Inferior parietal cortex (tissue), 1 donor: ENCODE measurements around the gene GPX4.
A peak's percentile ranks its signal among the peaks of the same experiment; 100 is the strongest.

Experiments used
- DNase-seq: peaks from one replicate; pipeline ENCODE4 v3.0.0-alpha.2; 2016; ENCODE audit errors: extremely low spot score

Gene GPX4

DNA sequence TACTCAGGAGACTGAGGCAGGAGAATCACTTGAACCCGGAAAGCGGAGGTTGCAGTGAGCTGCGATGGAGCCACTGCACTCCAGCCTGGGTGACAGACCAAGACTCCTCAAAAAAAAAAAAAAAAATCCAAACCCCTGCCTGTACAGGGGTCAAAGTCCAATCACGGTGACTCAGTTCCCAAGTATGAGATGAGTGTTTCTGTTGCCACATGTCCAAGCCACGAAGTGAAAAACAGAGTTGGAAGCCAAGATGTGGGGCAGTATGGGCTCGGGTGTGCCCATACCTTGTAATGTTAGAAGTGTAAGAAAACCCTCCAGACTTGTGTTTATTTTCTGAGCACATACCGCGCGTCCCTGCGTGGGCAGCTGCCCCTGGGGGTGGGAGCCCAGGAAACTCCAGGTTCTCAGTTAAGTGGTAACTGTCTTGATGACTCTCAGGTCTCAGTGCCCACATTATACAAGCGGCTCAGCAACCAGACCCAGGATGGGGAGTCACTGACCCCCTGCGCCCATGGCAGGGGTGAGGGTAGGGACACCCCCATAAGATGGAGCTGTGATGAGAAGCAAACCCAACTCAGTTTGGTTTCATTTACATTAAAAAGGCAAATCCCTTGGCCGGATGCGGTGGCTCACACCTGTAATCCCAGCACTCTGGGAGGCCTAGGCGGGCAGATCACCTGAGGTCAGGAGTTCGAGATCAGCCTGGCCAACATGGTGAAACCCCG, 1.2 kb upstream of the GPX4 start:
- DNase-seq = no peak

DNA sequence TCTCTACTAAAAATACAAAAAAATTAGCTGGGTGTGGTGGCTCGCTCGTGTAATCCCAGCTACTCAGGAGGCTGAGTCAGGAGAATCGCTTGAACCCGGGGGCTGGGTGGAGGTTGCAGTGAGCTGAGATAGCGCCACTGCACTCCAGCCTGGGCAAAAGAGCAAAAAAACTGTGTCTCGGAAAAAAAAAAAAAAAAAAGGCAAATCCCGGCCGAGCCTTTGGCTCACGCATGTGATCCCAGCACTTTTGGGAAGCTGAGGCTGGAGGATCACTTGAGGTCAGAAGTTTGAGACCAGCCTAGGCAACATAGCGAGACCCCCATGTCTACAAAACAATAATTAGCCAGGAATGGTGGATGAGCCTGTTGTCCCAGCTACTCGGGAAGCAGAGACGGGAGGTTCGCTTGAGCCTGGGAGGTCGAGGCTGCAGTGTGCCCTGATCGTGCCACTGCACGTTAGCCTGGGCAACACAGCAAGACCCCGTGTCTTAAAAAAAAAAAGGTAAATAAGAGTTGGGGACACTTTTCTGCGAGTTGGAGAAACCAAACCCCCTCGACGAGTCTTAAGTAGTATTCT, 574 bp upstream of the GPX4 start:
- DNase-seq = no peak

DNA sequence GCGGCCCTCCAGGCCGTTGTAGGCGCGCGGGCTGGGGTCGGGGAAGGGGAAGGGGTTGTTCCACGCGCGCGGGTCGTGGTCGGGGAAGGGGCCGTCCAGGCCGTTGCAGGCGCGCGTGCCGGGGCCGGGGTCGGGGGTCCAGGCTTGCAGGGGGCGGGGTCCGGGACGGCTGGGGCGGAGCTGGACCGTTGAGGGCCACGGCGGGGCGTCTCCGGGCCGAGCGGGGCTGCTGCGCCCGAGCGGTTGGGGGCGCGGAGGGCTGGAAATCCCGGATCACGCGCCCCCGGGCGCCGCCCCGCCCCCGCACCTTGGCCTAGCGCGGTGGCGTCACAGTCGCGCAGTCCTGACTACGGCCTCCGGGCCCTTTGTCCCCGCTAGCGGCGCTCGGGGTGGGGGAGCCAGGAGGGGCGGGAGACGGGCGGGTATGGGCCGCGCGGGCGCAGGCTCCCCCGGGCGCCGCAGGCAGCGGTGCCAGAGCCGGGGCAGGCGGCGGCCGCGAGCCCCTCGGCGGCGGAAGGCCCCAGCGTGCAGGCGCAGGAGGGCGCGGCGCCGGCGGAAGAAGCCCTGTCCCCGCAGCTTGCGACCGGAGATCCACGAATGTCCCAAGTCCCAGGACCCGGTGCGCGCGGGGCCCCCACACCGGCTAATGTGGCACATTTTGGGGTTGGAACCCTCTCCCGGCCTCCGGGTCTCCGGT, 665 bp downstream of the GPX4 start:
- peak; percentile 44 for DNase-seq

DNA sequence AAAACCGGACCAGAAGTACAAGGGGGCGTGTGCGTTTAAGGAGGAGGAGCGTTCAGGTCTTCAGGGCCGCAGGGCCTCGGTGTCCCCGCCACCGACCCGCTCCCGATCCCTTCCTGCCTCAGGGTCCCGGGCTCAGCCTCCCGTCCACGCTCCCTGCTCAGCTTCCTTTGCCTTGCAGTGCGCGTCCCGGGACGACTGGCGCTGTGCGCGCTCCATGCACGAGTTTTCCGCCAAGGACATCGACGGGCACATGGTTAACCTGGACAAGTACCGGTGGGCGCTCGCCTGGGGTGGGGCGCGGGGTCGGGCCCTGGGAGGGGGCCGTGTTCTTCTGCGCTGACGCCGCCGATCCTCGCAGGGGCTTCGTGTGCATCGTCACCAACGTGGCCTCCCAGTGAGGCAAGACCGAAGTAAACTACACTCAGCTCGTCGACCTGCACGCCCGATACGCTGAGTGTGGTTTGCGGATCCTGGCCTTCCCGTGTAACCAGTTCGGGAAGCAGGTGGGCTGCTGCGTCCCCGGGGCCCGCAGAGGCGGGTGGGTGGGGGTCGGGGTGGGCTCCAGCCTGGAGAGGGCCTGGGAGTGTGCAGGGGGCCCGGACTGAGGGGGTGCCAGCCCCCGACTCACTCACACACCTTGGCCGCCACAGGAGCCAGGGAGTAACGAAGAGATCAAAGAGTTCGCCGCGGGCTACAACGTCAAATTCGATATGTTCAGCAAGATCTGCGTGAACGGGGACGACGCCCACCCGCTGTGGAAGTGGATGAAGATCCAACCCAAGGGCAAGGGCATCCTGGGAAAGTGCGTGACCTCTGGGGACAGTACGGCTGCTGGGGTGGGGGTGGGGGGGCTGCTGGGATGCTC, 1.4 kb downstream of the GPX4 start:
- DNase-seq = no peak

DNA sequence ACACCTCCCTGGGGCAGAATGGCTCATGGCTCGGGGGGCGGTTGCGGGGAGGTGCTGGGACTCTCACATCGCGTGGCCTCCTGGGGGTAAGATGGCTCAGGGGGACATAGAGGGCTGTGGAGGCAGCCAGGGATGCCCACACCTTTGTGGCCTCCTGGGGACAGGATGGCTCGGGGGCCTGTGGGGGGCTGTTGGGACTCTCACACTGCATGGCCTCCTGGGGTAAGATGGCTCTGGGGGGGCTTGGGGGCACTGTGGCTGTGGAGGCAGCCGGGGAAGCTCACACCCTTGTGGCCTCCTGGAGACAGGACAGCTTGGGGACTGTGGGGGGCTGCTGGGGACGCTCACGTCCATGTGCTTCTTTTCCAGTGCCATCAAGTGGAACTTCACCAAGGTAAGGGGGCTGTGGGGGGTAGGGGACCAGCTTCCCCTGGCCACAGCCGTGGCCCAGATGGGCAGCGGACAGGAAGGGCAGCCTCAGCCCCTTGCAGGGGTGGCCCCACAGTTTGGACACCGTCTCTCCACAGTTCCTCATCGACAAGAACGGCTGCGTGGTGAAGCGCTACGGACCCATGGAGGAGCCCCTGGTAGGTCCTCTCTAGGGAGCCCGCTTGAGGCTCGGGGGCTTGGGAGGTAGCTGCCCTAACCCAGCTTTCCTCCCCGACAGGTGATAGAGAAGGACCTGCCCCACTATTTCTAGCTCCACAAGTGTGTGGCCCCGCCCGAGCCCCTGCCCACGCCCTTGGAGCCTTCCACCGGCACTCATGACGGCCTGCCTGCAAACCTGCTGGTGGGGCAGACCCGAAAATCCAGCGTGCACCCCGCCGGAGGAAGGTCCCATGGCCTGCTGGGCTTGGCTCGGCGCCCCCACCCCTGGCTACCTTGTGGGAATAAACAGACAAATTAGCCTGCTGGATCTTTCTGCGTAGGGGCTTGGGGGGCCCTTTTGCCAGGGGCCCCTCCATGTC, 2.4 kb downstream of the GPX4 start:
- DNase-seq = no peak

DNA sequence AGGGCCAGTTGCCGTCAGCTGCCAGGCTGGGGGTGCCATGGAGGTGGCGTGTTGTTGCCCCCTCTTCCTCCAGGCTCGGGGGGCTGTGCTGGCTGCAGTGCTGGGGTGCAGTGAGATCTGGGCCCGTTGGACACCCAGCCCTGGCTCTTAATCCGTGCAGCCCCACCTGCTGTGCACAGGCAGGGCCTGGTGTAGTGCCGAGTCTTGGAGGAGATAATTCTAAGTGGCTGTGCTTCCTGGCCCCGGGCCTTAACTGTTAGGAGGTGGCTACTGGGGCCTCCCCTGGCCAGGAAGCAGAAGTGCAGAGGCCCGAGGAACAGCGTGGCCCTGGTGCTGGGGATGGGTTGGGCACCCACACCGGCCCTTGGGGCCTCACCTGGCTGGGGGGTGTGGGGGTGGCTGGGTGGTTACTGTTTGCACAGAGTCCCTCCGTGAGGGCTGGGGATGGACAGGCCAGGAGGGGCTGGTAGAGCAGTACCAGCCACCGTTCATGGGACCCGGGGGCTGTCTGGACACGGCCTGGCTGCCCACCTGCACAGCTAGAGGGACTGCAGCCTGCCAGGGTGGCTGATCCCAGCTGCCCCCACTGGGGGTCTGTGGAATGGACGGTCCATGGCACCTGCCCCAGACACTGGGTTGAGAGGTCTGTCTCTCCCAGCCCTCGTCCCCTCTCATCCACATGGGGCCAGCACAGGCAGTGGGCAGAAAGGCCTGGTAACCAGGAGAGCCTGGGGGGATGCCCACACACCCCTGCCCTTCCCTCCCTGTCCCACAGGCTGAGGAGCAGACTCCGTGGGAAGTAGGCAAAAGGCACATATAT, 3.3 kb downstream of the GPX4 start:
- no peak for DNase-seq

DNA sequence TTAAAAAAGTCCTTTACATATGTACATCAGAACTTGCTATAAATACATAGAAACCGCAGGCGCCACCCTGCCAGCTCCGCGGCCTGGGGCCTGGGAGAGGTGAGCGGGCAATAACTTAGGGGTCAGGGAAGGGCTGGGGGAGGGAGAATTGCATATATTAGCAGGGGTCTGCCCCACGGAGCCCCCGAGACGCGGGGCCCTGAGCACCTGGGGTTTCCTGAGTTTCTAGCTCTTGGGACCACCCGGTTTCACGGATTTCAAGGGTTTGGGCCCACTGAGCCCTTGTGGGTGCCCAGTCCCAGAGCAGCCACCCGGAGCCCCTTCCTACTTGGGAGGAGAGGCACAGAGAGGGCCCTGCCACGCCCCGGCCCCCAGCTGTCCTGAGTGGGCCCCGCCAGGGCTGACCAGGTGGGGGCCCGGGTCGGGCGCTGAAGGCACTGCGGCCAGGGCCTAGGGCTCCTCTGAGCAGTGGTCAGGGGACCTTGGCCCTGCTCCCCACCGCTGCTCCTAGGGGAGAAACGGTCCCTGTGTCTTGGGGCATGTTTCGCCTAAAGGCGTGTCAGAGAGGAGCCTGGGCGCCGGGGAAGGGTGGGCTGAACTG, 4.0 kb downstream of the GPX4 start:
- DNase-seq = no peak

DNA sequence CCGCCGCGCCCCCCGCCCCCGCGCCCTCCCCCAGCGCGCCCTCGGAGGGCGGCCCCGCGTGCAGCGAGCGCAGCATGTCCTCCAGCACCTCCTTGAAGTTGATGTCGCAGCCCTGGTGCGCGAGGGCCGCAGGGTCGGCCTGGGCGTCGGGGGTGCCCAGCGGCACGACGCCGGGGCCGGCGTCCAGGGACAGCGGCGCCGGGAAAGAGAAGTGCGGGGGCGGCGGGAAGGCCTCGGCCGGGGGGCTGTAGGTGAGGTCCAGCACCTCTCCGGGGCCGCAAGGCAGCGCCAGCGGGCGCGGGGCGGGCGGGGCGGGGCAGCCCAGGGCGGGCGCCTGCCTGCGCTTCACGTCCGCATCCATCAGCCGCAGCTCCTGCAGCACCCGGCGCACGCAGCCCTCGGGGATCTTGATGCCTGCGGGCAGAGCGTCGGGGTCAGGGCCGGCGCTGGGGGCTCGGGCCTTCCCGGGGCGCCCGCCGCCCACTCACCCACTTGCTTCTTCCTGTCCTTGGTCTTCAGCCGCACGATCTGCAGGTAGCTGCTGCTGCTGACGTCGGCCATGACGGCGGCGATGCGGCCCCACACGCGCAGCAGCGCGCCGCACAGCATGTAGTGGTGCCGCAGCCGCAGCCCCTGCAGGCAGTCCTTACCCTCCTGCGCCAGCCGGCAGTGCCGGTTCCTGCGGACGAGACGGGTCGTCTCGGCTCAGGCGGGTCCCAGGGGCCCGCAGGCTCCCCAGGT, 4.7 kb downstream of the GPX4 start:
- no peak for DNase-seq

DNA sequence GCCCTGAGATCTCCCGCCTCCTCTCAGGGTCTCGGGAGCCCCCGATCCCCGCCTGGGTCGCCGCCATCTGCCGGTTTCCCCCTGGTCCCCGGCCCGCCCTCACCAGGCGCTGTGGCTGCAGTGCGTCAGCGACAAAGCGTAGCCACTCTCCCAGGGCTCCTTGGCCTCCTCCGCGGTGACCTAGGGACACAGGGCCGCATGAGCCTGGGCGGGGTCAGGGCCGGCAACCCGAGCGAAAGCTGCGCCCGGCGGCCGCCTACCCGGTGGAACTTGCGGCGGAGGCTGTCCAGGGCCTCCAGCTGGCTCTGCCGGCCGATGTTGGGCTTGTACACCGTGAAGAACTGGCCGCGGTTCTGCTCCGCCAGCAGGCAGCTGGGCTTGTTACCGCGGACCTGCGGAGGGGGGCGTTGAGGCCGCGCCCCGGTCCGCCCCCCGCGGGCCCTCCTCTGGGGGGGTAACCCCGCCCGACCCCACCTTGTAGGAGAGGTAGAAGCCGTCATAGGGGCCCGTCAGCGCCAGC, 5.3 kb downstream of the GPX4 start:
- no peak for DNase-seq

DNA sequence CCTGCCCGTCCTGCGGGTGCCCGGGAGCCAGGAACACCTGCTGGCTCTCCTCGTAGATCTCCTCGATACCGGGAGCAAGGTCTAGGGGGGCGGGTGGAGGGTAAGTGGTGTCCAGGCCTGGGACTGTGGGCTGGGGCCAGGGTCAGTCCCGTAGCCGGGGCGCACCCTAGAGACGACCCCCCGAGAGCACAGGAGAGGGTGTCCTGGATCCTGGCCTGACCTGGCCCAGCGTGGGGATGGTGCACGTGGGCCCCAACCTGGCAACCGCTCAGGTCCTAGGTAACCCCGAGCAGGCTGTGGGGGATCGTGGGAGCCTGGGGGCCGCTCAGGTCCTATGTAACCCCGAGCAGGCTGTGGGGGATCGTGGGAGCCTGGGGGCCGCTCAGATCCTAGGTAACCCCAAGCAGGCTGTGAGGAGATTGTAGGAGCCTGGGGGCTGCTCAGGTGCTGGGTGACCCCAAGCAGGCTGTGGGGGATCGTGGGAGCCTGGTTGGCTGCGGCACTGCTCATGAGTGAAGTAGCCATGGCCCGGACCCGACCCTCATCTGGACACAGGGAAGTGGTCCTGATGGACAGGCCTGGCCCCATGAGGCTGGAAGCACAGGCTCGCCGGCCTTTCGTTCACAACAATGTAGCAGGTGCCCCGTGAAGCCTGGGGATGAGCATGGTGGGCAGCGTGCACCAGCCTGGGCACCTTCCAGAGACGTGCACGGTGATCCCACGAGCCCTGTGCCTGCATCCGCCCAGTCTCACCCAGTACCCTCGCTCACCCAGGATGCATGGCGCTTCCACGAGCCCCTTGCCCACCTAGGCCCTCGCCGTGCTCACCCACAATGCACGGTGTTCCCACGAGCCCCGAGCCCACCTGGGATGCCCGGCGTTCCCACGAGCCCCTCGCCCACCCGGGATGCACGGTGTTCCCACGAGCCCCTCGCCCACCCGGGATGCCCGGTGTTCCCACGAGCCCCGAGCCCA, 6.2 kb downstream of the GPX4 start:
- DNase-seq = no peak

DNA sequence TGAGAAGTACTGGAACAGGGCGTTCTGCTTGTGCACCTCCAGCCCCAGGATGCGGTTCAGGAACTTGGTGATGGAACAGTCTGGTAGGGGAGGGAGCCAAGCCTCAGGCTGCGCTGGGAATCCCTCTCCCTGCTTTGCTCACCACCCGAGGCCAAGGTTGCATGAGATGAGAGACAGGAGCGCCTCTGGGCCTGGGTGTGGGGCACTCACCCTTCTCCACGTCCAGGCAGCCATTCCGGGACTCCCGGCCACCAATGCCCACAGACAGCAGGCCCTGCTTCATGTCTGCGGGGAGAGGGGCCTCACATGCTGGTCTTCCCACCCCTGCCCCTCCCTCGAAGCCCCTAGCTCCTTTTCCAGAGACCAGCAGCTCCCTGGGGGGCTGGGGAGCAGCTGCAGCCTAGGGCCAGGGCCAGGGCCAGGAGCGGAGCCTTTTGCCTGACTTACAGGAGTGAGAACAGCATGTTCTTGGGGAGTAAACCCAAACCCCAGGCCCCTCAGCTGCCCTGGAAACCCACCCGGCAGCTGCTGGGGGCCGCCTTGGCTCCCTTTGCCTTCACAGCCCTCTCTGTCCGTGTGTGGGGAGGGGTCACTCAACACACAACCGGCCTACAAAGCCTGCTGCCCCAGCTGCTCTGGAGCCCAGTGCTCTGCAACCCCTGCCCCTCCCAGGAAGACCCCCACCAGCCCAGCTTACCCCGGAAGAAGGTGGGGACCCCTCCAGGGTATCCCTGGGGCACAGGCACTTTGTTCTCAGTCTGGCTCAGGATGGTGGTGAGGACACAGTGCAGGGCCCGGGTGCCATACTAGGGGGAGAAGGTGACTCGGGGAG, 7.2 kb downstream of the GPX4 start:
- DNase-seq = no peak

DNA sequence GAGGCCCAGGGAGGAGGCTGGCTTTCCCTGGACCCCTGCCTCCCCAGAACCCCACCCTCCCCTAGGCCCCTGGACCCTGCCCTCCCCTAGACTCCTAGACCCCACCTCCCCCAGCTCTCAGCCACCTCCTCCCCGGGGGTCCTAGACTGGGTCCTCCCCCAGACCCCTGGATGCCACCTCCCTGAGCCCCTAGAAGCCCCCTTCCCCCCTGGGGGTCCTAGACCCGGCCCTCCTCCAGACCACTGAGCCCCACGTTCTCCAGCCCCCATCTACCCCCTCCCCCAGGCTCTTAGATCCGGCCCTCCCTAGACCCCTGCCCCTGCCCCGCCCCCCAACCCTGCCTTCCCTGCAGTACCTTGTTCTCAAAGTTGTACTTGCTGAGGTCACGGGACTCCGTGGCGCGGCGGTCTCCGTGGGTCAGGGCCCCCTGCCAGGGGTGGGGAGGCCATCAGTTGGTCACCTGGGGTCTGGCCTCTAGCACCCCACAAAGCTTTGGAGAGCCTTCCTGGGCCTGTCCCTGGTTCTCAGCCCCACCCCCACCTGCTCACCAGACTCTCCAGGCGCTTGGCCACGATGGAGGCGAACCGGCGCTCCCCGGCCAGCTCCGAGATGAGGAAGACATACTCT, 8.0 kb downstream of the GPX4 start:
- DNase-seq = no peak

DNA sequence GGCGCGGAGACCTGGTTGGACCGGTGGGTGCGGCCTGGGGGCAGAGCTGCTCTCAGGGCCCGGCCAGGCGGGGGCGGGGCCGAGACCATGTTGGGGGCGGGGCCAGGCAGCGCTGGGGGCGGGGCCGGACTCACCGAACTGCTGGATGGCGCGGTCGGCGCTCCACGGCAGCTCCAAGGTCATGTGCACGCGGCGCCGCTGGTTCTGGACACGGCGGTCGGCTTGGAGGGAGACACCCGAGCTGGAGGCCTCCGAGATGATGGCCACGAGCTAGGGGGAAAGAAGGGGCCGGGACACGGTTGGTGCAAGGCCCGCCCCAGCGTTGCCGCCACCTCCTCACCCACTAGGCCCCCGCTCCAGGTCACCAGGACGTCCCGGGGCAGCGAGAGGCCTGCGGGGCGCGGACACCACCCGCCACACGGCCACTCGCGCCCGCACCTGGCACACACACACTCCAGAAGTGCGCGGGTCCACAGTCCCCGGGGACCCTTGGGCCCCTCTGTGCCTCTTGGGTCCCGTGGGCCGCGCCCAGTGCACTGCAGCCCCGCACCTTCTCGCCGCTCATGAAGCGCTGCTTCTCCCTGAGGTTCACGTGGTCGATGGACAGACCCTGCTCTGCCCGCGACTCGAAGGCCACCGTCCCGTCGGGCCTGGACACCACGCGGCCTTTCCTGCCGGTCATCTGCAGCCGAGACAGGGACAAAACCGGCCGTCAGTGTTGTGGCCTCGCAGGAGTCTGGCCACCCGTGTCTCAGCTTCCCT, 8.7 kb downstream of the GPX4 start:
- DNase-seq = no peak

DNA sequence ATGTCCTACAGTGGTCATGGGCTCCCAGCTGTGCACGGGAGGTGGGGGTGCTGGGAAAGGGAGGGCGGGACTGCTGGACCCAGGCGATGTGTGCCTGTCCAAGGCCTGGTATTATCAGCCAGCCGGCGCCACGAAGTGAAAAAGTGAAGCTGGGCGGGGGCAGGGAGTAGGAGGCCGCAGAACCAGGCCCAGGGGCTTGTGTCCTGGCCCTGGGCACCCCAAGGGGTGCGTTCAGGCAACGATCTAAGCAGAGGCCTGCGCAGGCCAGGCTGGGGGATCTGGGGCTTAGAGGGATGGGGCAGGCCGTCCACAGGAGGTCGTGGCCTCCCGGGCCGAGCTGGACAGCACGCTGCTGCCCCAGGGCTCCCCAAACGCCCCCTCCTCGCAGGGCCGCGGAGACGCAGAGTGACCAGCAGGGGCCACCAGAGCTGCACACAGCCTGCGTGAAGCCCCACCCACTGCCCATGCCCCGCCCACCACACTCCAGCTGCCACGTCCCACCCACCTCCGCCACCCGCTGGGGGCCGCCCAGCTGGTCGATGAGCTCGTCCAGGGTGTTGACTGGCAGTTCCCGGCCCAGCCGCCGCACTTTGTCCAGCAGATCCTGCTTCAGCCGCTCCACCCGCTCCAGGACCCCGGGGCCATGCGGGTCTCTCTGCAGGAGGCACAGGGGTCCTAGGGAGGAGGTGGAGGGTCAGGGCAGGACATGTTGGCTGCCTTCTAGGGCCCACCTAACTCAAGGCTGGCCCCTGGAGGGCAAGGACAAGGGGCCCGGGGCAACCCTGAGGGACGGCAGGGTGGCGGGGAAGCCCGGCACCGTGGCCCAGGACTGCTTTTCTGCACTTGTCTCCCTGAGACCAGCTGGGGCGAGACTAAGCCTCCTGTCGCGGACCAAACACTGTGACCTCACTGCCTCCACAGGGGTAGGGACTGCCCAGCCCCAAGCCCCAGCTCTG, 9.5 kb downstream of the GPX4 start:
- DNase-seq = peak; percentile 82
